NCI-H82 (cell line): ENCODE data around the gene ZMYND10.

Source experiments
- DNase-seq: peaks from one replicate; lab custom pipeline; 2025; lab: John Stamatoyannopoulos, UW

Gene ZMYND10

DNA sequence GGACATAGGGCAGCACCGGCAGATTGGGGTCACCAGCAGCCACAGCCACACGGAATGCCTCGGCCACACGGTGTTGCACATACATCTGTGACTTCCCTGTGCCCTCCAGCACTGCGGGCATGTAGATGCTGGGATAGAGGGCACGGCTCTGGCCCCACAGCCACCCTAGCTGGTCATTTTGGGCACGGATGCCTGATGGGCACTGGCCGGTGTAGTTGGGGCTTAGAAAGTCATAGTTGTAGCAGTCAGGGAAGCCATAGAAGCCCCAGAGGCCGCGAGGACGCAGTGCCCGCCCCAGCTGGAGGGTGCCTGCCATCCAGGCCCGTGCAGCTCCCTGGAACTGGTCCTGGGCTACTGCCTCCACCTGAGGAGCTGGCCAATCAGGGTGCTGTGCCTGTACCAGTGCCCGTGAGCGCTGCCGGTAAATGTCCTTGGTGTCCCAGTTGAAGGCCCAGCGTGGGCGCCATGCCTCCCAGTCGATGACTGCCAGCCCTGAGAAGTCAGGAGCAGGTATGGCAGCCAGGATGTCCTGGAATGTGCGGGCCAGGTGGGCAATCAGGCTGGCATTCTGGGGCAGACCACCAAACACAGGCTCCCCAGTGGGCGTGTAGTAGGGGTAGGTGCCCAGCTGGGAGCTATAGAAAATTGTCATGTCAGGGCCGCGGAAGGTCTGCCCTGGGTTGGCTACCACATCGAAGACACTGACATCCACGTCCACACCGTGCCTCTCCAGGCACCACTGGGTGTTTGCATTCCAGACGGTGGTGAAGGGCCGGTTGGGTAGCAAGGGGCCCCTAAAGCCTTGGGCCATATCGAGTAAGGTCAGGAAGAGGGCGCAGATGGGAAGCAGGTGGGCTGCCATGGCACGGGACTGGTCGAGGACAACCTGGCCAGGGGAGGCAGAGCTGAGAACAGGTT lies 43.2 kb downstream of the ZMYND10 start:
- no peak for DNase-seq

DNA sequence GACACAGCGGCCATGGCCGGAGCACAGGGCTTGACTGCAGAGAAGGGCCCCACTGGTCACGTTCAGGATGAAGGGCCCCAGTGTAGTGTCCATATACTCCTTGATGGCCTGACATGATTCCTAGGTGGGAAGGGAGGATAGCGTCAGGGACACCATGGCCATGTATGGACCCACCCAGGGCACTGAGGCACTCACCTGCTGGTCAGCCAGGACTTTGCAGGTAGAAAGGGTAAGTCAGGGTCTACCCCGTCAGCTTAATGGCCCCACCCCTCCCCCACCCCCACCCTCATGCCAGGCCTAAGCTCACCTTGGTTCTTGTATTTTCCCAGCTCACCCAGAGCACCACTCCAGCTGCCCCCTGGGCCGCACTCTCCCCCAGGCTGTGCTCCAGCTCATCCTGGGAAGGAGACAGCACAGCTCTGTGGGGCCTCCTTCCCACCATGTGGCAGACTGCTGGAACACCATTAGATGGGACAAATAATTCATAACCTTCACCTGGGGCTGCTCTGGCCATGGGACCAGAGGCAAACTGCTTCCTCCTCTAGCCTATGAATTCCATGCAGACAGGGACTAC lies 44.8 kb downstream of the ZMYND10 start:
- no peak for DNase-seq

DNA sequence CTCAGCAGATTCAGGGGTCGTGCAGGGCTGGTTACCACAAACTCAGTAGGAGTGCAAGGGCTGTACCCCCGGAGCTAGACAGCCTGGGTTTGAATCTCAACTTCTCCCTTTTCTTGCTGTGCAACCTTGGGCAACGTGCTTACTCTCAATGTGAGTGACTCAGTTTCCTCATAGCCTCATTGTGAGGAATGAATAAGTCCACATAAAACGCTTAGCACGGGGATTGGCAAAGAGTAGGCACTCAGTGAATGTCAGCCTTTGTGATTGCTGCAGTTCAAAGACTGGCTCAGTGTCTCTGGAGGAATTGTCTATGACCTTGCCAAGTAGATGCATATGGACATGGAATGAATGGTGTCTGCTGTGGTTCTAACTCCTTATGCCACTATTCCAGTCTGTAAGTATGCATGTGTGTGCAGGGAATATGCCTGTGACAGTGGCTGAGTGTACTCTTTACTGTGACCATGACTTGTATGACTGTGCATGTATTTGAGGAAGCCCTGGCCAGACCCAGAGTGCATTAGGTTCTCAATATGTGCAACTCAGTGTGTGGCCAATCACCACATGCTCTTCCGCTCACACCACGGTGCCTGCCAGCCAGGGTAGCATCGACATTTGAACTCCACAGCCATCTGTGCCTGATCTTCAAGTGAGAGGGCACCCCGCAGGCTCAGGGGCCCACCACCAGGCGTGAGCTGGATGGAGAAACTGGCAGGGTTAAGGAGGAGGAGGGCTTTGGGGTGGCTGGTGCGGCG lies 45.4 kb downstream of the ZMYND10 start:
- no peak for DNase-seq

DNA sequence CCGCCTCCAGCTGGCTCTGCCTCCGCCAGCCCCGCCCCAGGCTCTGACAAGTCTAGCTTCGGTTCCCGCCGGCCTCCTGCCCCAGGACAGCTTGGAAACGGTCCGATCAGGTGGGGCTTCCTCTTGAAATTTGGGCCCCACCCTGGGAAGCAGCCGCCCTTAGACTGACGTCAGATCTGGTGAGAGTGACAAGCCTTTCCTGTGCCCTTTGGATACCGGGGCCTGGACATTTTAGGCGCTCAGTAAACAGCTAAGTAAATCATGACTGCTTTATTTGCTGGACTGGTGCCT lies 45.9 kb downstream of the ZMYND10 start:
- no peak for DNase-seq

DNA sequence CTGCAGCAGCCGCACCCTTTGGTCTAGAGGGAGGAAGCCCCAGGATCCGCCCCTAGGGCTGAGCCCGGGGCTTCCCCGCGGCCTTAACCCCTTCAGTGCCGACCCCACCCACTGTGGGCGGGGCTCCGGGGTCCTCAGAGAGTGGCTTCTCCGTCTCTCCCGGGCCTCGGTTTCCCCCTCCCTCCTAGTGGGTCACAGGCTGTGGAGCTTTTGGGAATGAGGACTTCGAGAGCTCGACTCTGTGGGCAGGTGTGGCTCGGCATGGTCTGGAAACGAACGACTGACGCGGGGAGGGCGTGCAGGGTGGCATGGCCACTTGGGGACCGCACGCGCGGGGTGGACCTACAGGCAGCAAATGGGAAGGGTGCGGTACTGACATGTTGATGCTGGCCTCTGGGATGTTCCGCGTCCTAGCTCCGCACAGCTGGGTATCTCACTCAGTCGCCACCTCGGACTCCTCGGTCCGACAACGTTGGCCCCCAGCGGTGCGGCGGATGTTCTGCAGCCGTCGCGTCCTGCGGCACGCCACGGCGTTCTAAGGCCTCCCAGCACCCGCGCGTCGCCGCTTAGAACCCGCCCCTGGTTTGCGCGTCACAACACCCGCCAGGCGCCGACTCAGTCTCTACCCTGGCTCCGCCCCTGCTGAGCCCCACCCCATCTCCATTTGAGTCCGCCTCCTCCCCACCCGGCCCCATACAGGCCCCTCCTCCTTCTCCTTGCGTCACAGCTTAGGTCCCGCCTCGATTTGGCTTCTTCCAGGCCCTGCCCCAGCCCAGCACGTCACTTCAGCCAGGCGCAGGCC lies 46.5 kb downstream of the ZMYND10 start, which contains the start of the genes HYAL3 and NAA80:
Gene HYAL3, minus strand, starts transcription at position 570 of the 802 bp plus-strand sequence. CDS start 3,803 bp downstream, outside the sequence.
Gene NAA80, minus strand, starts transcription at position 570 of the 802 bp plus-strand sequence. CDS start 1,942 bp downstream, outside the sequence.
- DNase-seq: peak; percentile 99

DNA sequence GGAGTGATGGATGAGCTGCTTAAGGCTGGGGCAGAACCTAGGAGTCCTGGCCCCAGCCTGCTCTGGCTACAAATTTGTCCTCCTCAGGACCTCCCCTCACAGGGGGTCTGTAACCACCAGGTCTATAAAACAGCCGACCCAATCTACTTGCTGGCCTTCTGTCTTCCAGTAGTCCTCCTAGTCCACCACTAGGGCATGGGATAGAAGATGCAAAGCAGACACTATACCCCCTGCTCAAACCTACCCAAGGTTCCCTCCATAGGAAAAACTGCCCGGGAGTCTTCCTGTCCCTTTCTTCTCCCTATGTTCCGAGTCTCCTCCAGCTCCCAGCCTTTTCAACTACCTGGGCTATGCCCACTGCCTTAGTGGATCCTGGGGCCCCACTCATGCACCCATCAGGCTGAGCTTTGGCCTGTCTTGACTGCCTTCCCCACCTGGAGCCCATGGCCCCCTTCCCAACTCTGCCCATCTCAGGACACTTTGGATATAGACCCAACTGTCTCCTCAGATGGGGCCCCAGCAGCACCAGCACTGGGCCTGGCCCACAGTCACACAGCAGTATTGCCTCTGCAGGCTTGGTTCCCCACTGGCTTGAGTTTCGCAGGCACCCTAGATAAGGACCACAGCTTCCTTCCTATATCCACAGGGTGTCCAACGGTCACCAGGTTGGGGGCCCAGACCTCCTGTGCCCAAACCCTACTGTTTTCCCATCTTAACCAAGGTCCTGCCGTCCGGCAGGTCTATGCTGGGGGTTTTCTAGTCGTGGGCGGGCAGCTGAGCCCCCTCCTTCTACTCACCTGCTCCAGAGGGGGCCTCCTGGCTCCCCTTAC lies 47.4 kb downstream of the ZMYND10 start:
- DNase-seq: no peak

DNA sequence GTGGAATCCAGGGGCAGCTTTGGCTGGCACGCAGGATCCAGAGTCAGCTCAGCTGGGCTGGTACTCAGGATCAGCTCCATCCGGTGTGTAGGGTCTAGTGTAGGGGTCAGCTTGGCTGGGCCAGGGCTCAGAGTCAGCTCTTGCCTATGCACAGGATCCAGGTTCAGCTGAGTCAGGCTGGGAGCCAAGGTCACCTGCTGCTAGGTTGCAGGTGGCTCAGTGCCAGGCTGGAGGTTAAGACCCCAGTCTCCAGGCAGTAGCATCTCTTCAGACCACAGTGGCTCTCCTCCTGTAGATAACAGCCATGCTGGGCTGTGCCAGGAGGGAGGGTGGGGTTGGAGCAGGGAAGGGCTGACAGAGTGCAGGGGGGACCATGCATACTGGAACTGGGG lies 48.2 kb downstream of the ZMYND10 start:
- DNase-seq: no peak

DNA sequence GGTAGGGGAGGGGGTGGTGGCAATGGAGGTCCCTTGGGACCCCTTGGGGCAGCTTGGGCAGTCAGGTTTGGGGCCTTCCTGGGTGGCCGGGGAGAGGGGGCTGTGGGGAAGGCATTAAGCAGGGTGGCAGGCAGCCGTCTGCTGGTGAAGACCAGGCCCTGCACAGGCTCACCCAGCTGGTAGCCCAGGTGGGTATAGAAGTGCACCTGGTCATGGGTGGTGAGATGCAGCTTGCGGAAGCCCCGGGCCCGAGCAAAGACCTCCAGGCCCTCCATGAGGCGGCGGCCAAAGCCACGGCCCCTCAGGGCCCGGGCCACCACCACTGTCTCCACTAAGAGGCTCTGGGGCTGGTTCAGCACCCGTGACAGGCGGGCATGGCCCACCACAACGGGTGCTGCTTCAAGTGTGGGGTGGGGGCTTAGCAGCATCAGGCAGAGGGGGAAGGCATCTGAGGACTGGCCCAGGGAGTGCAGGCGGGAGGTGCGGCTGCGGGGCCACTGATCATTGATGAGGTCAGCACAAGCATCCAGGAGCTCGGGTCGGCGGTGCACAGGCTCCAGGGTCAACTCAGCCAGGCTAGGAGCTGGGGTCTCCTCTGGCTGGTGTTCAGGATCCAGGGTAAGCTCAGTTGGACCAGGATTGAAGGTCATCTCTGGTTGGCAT lies 48.7 kb downstream of the ZMYND10 start:
- no peak for DNase-seq

DNA sequence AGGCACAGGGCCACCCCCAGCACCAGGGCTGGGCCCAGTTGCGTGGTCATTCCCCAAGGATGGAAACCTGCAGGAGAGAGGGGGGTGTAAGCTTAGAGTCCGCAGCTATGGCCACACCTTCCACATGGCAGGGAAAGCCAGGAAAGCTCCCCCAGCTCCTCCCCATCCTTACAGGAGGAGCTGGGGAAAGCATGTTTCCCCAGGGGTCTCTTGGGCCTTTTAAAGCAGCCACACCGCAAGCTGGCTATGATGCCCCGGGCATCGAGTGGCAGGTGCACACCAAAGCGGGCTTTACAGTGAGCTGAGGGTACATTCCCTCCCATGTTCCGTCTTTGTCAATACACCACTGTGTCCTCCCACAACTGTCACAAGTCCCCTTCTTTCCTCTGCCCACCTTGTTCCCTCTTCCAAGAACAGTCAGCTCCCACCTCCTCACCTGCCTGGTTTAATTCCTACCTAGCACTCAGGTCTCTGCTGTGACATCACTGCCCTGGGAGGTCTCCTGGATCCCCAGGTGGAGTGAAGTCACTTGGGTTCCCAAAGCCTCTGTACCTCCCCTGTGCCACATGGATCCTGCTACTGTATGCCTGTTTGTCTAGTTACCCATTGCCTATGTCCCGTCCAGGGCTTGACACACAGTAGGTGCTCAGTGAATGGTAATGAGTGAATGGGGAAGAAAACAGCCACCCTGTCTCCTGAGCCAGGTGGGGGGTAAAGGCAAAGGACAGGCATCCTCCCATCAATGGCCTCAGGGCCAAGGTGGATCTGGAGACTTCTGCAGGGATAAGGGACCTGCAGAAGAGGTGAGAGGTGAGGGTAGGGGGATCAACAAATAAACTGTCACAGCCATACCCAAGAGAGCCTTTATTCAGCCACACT lies 49.7 kb downstream of the ZMYND10 start:
- DNase-seq: no peak

DNA sequence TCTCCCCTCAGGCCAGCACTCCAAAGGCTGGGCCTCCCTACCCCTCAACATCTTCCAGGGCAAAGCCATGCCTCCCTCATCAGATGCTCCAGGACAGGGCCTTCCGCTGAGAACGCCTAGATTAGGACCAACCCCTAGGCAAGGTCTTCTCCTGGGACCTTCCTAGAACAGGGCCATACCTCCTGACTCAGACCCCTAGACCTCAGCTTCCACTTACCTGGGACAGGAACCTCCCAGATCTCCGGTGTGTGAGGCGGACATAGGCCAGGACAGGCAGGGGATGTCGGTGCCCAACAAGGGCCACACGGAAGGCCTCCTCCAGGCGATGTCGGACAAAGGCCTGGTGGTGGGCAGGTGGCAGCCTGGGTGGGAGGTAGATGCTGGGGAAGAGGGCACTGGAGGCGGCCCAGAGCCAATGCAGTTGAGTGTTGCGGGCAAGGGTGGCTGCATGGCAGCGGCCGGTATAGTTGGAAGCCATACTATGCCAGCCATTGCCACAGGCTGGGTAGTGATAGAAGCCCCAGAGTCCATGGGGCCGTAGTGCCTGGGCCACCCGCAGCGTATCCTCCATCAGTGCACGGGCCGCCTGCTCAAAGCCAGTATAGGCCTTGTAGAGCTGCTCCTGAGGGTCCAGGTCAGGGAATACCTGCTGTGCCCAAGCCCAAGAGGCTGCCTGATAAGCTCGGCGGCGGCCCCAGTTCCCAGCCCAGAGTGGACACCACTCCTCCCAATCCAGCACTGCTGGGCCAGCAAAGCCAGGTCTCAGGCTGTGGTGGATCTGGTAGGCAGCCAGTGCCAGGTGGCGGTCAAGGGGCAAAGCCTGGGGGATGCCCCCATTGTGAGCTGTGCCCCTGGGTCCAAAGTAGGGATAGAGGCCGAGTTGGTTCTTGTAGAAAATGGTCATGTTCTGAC lies 50.8 kb downstream of the ZMYND10 start:
- DNase-seq: no peak

DNA sequence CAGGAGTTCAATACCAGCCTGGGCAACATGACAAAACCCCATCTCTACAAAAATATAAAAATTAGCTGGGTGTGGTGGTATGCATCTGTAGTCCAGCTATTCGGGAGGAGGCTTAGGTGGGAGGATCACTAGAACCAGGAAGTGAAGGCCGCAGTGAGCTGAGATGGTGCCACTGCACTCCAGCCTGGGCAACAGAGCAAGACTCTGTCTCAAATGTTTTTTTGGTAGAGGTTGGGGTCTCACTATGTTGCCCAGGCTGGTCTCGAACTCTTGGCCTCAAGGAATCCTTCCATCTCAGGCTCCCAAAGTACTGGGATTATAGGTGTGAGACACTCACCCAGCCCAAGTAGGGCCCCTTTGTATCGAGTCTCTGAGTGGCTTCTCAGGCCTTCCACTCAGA lies 51.4 kb downstream of the ZMYND10 start:
- DNase-seq: no peak

DNA sequence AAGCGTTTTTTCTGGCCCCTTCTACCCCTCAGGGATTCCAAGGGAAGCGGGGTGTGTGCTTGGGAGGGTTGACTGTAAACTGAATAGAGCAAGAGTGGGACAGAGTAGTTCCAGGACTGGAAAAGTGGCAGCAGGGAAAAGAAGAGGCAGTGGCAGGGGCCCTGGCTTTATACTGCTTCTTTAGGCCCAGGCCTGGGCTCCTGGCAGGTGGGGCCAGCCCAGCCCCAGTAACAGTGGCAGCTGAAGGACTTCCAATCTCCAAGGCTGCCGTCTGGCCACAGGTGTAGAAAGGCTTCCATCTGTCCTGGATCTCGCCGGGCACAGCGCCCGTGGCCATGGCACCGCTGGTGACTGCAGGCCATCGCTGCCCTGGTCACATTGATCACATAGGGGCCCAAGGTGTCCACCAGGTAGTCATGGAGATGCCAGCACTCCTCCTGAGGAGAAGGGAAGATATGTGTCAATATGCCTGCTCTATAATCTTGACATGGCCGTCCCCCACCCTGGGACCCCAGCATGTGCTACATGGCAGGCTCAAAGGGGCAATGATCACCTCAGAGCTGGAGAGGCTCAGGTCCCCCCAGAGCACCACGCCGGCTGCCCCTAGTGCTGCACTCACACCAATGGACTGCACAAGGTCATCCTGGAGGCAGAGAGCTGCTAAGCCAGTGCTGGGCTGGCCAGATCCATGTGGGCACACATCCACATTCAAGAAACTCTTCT lies 52.3 kb downstream of the ZMYND10 start:
- no peak for DNase-seq

DNA sequence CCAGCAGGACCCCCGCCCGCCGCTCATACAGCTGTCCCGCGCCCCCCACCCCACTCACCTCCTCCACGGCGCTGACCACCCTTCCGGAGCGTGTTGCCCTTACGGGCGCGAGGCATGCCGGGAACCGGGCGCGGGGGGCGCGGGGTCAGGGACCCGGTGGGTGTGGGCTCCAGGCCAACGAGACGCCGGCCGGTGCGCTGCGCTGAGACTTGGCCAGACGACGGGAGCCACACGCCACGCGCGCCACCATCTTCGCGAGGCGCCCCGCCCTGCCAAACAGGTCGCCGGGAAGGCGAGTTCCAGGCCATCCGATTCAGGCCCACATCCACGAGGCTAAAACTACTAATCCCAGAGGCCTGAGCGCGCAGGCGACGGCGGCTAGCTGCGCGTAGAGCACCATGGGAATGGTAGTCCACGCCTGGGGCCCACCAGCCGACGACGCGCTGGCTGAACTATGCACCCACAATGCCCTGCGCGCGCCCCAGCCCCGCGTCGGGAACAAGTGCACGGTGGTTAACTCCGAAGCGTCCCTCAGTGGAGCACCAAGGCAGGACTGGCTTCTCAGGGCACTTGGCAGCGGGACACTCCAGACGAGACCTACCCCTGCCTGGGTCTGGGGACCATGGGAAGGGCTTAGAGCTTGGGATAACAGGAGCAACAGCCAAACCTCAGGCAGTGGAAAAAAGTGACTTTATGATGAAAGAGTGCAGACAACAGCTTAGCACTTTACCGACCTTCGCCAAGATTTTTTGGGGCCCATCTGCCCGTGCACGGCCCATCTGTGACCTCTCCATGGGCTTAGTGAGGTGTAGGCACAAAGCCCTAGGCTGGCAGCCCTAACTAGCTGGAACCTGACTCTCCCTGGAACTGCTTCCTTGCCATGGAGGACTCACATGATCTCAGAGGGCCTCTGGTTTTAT lies 53.1 kb downstream of the ZMYND10 start, which contains the start of gene IFRD2:
Gene IFRD2, minus strand, starts transcription at position 271 of the 920 bp plus-strand sequence. Its CDS starts 155 bp downstream, at position 116.
- DNase-seq: peak; percentile 98
